Esophagus squamous epithelium (tissue), 4 donors: ENCODE measurements around the gene CUTC.
"Not testable (repeated sequence)": the region's sequence is repeated elsewhere in the genome, so short reads cannot be mapped to it uniquely, and the experiment has no call there.

Experiments used
- POLR2A ChIP-seq, 4 donors: fragments of 450-650 bp; IDR thresholded peaks; one replicate each; pipeline ENCODE4 v1.6.1; 2017; ENCODE audit warnings: antibody characterized with exemption in 4 of 4, mild to moderate bottlenecking in 4 of 4, moderate library complexity in 3 of 4
- TF ChIP-seq, protein P1 (sequence below), 6 experiments: fragments of 450-650 bp in 4 of 6; fragments of 200-600 bp in 2 of 6; sonication (generic) in 2 of 6; IDR thresholded peaks; one replicate each; pipeline ENCODE4 v1.5.1; 2016 to 2019; ENCODE audit warnings: antibody characterized with exemption in 6 of 6, mild to moderate bottlenecking in 4 of 6, moderate library complexity in 4 of 6

DNA sequence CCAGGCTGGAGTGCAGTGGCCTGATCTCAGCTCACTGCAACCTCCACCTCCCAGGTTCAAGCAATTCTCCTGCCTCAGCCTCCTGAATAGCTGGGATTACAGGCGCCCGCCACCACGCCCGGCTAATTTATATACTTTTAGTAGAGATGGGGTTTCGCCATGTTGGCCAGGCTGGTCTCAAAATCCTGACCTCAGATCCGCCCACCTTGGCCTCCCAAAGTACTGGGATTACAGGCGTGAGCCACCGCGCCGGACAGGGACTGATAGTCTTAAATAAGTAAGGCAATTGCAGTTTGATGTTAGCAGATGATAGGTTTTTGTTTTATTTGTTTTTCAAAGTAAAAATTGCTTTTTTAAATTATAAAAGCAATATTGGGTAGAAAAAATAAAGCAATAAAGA is 2.1 kb downstream of the CUTC start:
- TF ChIP-seq, protein P1, sequence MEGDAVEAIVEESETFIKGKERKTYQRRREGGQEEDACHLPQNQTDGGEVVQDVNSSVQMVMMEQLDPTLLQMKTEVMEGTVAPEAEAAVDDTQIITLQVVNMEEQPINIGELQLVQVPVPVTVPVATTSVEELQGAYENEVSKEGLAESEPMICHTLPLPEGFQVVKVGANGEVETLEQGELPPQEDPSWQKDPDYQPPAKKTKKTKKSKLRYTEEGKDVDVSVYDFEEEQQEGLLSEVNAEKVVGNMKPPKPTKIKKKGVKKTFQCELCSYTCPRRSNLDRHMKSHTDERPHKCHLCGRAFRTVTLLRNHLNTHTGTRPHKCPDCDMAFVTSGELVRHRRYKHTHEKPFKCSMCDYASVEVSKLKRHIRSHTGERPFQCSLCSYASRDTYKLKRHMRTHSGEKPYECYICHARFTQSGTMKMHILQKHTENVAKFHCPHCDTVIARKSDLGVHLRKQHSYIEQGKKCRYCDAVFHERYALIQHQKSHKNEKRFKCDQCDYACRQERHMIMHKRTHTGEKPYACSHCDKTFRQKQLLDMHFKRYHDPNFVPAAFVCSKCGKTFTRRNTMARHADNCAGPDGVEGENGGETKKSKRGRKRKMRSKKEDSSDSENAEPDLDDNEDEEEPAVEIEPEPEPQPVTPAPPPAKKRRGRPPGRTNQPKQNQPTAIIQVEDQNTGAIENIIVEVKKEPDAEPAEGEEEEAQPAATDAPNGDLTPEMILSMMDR (IDR thresholded peaks at IDR 0.05) = not testable (repeated sequence)
- not testable (repeated sequence) for TF ChIP-seq POLR2A (IDR thresholded peaks at IDR 0.05)
